ENCODE results near the gene CHCHD3.

DNA sequence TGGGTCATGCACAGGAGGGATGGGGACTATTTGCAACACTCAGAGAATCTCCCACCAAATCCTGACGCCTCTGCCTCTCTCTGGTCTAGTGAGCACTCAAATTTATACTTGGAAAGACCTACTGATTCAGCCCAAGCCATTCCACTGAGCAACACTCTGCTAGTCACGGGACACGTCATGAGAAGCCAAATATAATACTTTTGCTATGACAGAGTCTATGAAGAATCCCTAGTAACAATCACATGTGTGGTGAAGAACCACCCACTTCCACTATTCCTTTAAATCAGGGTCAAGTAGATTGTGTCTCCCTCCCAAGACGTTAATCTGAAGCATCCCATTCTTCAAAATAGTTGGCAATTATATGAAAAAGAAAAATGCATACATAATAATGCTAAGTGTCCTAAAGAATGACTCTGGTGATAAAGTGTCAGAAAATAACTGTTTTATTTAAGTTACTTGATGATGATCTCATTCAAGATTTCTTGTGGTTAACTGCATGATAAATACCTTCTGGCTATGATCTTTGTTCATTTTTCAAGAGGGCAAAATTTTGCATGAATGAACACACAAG is 28.5 kb downstream of the CHCHD3 start:
- TF ChIP-seq, protein P1, sequence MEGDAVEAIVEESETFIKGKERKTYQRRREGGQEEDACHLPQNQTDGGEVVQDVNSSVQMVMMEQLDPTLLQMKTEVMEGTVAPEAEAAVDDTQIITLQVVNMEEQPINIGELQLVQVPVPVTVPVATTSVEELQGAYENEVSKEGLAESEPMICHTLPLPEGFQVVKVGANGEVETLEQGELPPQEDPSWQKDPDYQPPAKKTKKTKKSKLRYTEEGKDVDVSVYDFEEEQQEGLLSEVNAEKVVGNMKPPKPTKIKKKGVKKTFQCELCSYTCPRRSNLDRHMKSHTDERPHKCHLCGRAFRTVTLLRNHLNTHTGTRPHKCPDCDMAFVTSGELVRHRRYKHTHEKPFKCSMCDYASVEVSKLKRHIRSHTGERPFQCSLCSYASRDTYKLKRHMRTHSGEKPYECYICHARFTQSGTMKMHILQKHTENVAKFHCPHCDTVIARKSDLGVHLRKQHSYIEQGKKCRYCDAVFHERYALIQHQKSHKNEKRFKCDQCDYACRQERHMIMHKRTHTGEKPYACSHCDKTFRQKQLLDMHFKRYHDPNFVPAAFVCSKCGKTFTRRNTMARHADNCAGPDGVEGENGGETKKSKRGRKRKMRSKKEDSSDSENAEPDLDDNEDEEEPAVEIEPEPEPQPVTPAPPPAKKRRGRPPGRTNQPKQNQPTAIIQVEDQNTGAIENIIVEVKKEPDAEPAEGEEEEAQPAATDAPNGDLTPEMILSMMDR (IDR thresholded peaks at IDR 0.05): no peak
- no peak for TF ChIP-seq ZFX (IDR thresholded peaks at IDR 0.05; ENCODE audit: borderline replicate concordance)

All from 22Rv1 (cell line).